HFFc6 (cell line): ENCODE data around the gene DPPA5. TPM values are rescaled to one million over a fixed set of nuclear protein-coding genes. Genes with fewer than 3 reads are reported as not detected.
"Not testable (repeated sequence)": the region's sequence is repeated elsewhere in the genome, so short reads cannot be mapped to it uniquely, and the experiment has no call there.

Source experiments
- DNase-seq: peaks from one replicate; pipeline ENCODE4 v3.0.0-alpha.2; 2018
- H3K27ac Mint-ChIP-seq: 2 replicates; pipeline ENCODE4 v1.8.0; 2020; ENCODE audit warnings: mild to moderate bottlenecking, mixed read lengths
- H3K27me3 Mint-ChIP-seq: 2 replicates; pipeline ENCODE4 v1.8.0; 2021; ENCODE audit warnings: mild to moderate bottlenecking, moderate library complexity, mixed read lengths; ENCODE audit not compliant: insufficient read depth
- H3K36me3 Mint-ChIP-seq: 2 replicates; pipeline ENCODE4 v1.8.0; 2021; ENCODE audit warnings: low read depth, mixed read lengths
- H3K4me1 Mint-ChIP-seq: 2 replicates; pipeline ENCODE4 v1.8.0; 2020; ENCODE audit warnings: low read depth, mixed read lengths
- H3K4me3 Mint-ChIP-seq: 2 replicates; pipeline ENCODE4 v1.8.0; 2020; ENCODE audit warnings: mild to moderate bottlenecking, moderate library complexity, mixed read lengths
- H3K9me3 Mint-ChIP-seq: 2 replicates; pipeline ENCODE4 v1.8.0; 2020; ENCODE audit warnings: mild to moderate bottlenecking, mixed read lengths
- total RNA-seq, 6 experiments: library from RNA; stranded (reverse); fragmentation: NEBNext Ultra II Directional; extraction: Animal tissue kit (Norgen Biotek cat#: 25700); gene quantifications; 2 replicates in 1 of 6; 3 replicates in 5 of 6; pipeline ENCODE4 v1.2.3, GENCODE V29; 2021
- TF ChIP-seq, protein P1 (sequence below): fragments of 200-600 bp; sonication (generic); IDR thresholded peaks from 2 replicates; pipeline ENCODE4 v1.5.0; 2021; ENCODE audit warnings: antibody characterized with exemption, mild to moderate bottlenecking

The DPPA5 gene
- total RNA-seq, 6 experiments from 2014 or later = not detected

DNA sequence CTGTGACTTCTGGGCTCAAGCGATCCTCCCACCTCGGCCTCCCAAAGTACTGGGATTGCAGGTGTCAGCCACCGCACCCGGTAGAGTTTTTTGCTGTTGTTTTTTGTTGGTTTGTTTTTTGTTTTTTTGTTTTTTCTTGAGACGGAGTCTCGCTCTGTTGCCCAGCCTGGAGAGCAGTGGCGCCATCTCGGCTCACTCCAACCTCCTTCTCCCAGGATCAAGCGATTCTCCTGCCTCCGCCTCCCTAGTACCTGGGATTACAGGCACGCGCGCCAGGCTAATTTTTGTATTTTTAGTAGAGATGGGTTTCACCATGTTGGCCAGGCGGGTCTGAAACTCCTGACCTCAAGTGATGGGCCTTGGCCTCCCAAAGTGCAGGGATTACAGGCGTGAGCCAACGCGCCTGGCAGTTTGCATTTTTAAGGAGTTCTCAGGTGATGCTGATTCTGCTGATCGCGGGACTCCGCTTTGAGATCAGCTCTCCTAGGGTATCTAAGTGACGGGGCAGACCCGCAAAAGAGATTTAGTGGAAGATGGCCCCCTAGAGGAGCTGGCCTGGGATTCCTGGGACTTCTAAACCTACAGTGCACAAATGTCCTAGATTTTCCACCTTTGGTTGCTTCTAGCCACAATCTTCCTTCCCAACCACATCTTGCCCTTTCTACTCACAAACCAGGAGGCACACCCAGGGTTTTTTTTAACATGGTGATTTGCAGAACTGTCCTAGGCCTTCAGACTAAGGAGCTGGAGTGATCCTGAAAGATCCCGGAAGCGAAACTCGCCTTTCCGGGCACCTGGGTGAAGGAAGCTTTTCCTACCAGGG is 45.2 kb downstream of the DPPA5 start:
- Mint-ChIP-seq H3K36me3 (peaks cover 19% of the 10 kb centered on the region; the same call in 1 of the 2 replicates), H3K4me3 (peak overlapping the region; percentile 96), H3K4me1 (peaks cover 31% of the 10 kb centered on the region), H3K27ac (peak overlapping the region; percentile 97), H3K9me3 (peaks cover 5% of the 10 kb centered on the region; the same call in 1 of the 2 replicates), H3K27me3 (no peaks in the 10 kb centered on the region; the same call in 1 of the 2 replicates)
- TF ChIP-seq, protein P1, sequence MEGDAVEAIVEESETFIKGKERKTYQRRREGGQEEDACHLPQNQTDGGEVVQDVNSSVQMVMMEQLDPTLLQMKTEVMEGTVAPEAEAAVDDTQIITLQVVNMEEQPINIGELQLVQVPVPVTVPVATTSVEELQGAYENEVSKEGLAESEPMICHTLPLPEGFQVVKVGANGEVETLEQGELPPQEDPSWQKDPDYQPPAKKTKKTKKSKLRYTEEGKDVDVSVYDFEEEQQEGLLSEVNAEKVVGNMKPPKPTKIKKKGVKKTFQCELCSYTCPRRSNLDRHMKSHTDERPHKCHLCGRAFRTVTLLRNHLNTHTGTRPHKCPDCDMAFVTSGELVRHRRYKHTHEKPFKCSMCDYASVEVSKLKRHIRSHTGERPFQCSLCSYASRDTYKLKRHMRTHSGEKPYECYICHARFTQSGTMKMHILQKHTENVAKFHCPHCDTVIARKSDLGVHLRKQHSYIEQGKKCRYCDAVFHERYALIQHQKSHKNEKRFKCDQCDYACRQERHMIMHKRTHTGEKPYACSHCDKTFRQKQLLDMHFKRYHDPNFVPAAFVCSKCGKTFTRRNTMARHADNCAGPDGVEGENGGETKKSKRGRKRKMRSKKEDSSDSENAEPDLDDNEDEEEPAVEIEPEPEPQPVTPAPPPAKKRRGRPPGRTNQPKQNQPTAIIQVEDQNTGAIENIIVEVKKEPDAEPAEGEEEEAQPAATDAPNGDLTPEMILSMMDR = peak; percentile 54
- DNase-seq = no peak

DNA sequence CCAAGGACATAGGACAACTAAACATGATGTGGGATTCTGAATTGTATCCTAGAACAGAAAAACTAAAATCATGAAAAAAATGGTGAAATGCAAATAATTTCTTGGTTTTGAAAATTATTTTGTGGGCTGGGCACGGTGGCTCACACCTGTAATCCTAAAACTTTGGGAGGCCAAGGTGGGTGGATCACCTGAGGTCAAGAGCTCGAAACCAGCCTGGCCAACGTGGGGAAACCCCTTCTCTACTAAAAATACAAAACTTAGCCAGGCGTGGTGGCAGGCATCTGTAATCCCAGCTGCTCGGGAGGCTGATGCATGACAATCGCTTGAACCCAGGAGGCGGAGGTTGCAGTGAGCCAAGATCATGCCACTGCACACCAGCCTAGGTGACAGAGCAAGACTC is 50.3 kb downstream of the DPPA5 start:
- H3K27me3 Mint-ChIP-seq, H3K9me3 Mint-ChIP-seq, H3K4me3 Mint-ChIP-seq, DNase-seq, H3K27ac Mint-ChIP-seq: not testable (repeated sequence)
- Mint-ChIP-seq H3K4me1 (peaks cover 25% of the 10 kb centered on the region), H3K36me3 (peaks cover 18% of the 10 kb centered on the region)

Other genes with a start within 250 kb of the DPPA5 start
- under 1 TPM in 2 of 6 experiments, not detected in 4; 0.37 to 0.55 TPM for gene KHDC1L, start 128.8 kb downstream of the DPPA5 start, total RNA-seq
- gene KHDC1, start 91.1 kb downstream of the DPPA5 start, total RNA-seq = 1 to 10 TPM; 4.8 to 6.3 (median 5.9) TPM
- not detected for gene KHDC3L, start 8.4 kb upstream of the DPPA5 start, total RNA-seq
- not detected for gene OOEP, start 15.6 kb upstream of the DPPA5 start, total RNA-seq
- gene DDX43, start 40.6 kb upstream of the DPPA5 start, total RNA-seq = not detected
- 1 to 10 TPM; 3.6 to 5.3 (median 5.0) TPM for gene CGAS, start 98.0 kb upstream of the DPPA5 start, total RNA-seq
- gene MTO1, start 107.5 kb upstream of the DPPA5 start, total RNA-seq = 10 to 100 TPM; 18.5 to 28.2 (median 21.5) TPM
- gene EEF1A1, start 166.8 kb upstream of the DPPA5 start, total RNA-seq = over 10,000 TPM in 4 of 6 experiments, 1,000 to 10,000 TPM in 2; 8,709 to 10,268 (median 10,123) TPM